Measurements from ENCODE around the gene PDZD7.

PDZD7 gene

DNA sequence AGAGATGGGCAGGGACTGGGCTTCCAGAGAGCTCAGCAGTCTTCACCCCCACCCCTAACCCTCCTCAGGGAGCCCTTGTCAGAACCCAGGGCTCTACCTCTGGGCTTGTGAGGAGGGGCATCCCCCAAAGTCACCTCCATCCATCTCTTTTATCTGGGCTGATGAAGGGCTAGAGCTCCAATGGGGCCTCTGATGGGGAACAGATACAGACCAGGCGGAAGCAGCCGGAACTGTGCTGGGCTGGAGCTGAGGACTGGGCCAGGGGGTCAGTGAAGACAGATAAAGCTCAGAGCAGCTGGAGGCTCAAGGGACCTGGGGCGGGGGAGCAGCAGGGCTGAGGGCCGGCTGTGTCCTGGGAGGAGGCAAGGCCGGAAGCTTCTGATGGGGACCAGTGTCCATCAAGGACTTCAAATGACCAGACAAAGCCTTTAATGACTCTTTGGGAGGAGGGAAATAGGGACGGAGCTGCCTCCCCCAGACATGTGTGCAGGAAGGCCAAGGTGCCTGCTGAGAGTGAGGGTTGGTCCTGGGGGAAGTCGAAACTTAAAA lies 41.0 kb upstream of the PDZD7 start:
- H3K4me2 ChIP-seq (ENCODE audit: low read depth, low read length): no peak overlapping the region
- H3K27me3 ChIP-seq (replicated peaks; ENCODE audit: insufficient read depth, low read length): no peaks in the 10 kb centered on the region
- TF ChIP-seq EZH2 (optimal IDR thresholded peaks at IDR 0.05; ENCODE audit: low read depth, low read length) (no peak), EZH2phosphoT487 (IDR thresholded peaks at IDR 0.05; ENCODE audit: low read length) (no peak)
- TF ChIP-seq, protein P1, sequence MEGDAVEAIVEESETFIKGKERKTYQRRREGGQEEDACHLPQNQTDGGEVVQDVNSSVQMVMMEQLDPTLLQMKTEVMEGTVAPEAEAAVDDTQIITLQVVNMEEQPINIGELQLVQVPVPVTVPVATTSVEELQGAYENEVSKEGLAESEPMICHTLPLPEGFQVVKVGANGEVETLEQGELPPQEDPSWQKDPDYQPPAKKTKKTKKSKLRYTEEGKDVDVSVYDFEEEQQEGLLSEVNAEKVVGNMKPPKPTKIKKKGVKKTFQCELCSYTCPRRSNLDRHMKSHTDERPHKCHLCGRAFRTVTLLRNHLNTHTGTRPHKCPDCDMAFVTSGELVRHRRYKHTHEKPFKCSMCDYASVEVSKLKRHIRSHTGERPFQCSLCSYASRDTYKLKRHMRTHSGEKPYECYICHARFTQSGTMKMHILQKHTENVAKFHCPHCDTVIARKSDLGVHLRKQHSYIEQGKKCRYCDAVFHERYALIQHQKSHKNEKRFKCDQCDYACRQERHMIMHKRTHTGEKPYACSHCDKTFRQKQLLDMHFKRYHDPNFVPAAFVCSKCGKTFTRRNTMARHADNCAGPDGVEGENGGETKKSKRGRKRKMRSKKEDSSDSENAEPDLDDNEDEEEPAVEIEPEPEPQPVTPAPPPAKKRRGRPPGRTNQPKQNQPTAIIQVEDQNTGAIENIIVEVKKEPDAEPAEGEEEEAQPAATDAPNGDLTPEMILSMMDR (IDR thresholded peaks at IDR 0.05; ENCODE audit: low read length): no peak
- no peaks in the 10 kb centered on the region for H3K36me3 ChIP-seq (replicated peaks; ENCODE audit: insufficient read depth, low read length)
- no peaks in the 10 kb centered on the region for H3K9me3 ChIP-seq (replicated peaks; ENCODE audit: insufficient read depth, low read length)
- peaks cover 23% of the 10 kb centered on the region for H3K4me1 ChIP-seq (ENCODE audit: low read length)
- peaks cover 6% of the 10 kb centered on the region; the same call in 1 of the 2 replicates for H3F3A ChIP-seq (ENCODE audit: insufficient read depth, low read length)
- no peaks in the 10 kb centered on the region for H4K20me1 ChIP-seq (ENCODE audit: insufficient read depth, low read length)
- no peak overlapping the region for H3K9ac ChIP-seq (ENCODE audit: low read length)
- no peak overlapping the region for H3K4me3 ChIP-seq (ENCODE audit: low read length)
- no peak for DNase-seq
- H3K79me2 ChIP-seq (ENCODE audit: low read length): no peaks in the 10 kb centered on the region
- no peak overlapping the region for H3K27ac ChIP-seq (ENCODE audit: low read length)
- no peaks in the 10 kb centered on the region for H3K9me2 ChIP-seq (replicated peaks; ENCODE audit: insufficient read depth, low read length)
- H2AFZ ChIP-seq (ENCODE audit: low read length): no peak overlapping the region

DNA sequence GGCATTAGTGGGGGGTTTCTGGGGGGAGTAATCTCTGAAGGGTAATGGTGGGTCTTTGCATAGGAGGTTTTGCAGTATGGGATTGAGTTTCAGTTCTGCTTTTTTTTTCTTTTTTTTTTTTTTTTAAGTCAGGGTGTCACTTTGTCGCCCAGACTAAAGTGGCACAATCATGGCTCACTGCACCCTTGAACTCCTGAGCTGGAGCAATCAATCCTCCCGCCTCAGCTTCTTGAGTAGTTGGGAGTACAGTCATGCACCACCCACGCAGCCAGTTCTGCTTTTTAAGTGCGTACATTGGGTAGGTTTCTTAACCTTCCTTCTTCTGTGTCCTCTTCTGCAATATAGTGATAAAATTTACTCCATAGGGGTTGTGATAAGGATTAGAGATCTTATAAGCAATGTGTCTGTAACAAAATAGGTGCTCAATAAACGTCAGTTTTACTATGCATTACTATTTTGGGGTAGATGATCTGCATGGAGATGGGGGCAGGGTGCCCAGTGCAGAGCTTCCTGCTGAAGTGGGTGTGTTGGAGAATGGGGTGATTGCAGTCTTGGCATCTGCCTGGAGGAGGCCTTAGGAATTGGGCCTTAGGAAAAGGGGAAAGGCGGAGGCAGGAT lies 40.4 kb upstream of the PDZD7 start:
- peaks cover 23% of the 10 kb centered on the region for H3K4me1 ChIP-seq (ENCODE audit: low read length)
- H3K27ac ChIP-seq (ENCODE audit: low read length): no peak overlapping the region

DNA sequence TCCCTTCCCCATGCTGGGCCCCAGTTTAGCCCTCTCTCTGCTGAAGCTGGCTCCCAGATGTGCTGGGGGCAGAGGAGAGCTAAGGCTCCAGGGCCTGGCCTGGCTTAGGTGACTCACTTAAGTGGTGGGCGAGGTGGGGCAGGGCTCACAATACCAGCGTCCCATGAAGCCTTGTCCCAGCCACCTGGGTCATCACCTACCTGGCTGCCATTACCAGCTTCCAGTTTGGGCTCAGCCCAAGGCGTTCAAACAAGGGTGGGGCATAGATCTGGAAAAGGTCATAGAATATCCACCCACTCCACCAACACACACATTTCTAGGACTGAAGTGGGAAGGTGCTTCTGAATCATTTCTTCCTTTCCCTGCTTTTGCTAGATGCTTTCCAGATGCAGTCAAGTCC lies 39.2 kb upstream of the PDZD7 start:
- Histone ChIP-seq H3K9ac (ENCODE audit: low read length) (no peak overlapping the region), H3K4me2 (ENCODE audit: low read depth, low read length) (no peak overlapping the region), H4K20me1 (ENCODE audit: insufficient read depth, low read length) (no peaks in the 10 kb centered on the region), H3F3A (ENCODE audit: insufficient read depth, low read length) (peaks cover 6% of the 10 kb centered on the region; the same call in 1 of the 2 replicates), H3K27ac (ENCODE audit: low read length) (no peak overlapping the region), H3K27me3 (replicated peaks; ENCODE audit: insufficient read depth, low read length) (no peaks in the 10 kb centered on the region), H3K79me2 (ENCODE audit: low read length) (no peaks in the 10 kb centered on the region), H3K9me2 (replicated peaks; ENCODE audit: insufficient read depth, low read length) (no peaks in the 10 kb centered on the region), H3K36me3 (replicated peaks; ENCODE audit: insufficient read depth, low read length) (no peaks in the 10 kb centered on the region), H3K4me3 (ENCODE audit: low read length) (no peak overlapping the region), H3K4me1 (ENCODE audit: low read length) (peaks cover 20% of the 10 kb centered on the region), H3K9me3 (replicated peaks; ENCODE audit: insufficient read depth, low read length) (no peaks in the 10 kb centered on the region), H2AFZ (ENCODE audit: low read length) (no peak overlapping the region)
- no peak for TF ChIP-seq EZH2 (optimal IDR thresholded peaks at IDR 0.05; ENCODE audit: low read depth, low read length)
- DNase-seq: no peak

More for the DNA sequence above, 40.4 kb upstream of the PDZD7 start:
- Histone ChIP-seq H4K20me1 (ENCODE audit: insufficient read depth, low read length) (no peaks in the 10 kb centered on the region), H3K4me2 (ENCODE audit: low read depth, low read length) (no peak overlapping the region), H3K27me3 (replicated peaks; ENCODE audit: insufficient read depth, low read length) (no peaks in the 10 kb centered on the region), H3K9ac (ENCODE audit: low read length) (no peak overlapping the region), H2AFZ (ENCODE audit: low read length) (no peak overlapping the region), H3K9me2 (replicated peaks; ENCODE audit: insufficient read depth, low read length) (no peaks in the 10 kb centered on the region), H3K9me3 (replicated peaks; ENCODE audit: insufficient read depth, low read length) (no peaks in the 10 kb centered on the region), H3F3A (ENCODE audit: insufficient read depth, low read length) (peaks cover 6% of the 10 kb centered on the region; the same call in 1 of the 2 replicates), H3K36me3 (replicated peaks; ENCODE audit: insufficient read depth, low read length) (no peaks in the 10 kb centered on the region), H3K79me2 (ENCODE audit: low read length) (no peaks in the 10 kb centered on the region), H3K4me3 (ENCODE audit: low read length) (no peak overlapping the region)
- no peak for TF ChIP-seq EZH2 (optimal IDR thresholded peaks at IDR 0.05; ENCODE audit: low read depth, low read length)
- TF ChIP-seq EZH2phosphoT487 (IDR thresholded peaks at IDR 0.05; ENCODE audit: low read length): no peak
- TF ChIP-seq, protein P1 (IDR thresholded peaks at IDR 0.05; ENCODE audit: low read length): no peak
- DNase-seq: peak; percentile 21

DNA sequence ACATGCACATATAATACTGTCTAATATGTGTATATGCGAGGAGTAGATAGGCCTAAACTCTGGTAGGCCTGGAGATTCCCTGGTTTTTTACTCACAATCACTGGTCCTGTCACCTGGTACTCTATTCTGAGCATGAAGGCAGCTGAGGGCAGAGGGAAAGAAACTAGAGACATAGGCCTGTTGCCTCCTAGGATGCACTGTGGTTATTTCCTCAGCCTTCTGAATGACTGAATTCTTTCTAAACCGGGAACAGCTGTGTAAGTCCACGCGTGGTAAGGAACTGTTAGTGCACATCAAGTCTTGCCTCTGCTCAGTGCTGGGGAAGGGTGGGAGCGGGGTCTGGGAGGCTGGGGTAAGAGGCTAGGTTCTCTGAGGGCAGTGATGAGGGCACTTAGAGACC lies 38.5 kb upstream of the PDZD7 start:
- DNase-seq: no peak
- peaks cover 19% of the 10 kb centered on the region for H3K4me1 ChIP-seq (ENCODE audit: low read length)
- no peak overlapping the region for H3K4me3 ChIP-seq (ENCODE audit: low read length)
- no peaks in the 10 kb centered on the region for H3K79me2 ChIP-seq (ENCODE audit: low read length)
- no peak overlapping the region for H3K4me2 ChIP-seq (ENCODE audit: low read depth, low read length)
- H3K9me2 ChIP-seq (replicated peaks; ENCODE audit: insufficient read depth, low read length): no peaks in the 10 kb centered on the region
- no peak overlapping the region for H3K9ac ChIP-seq (ENCODE audit: low read length)
- H3K36me3 ChIP-seq (replicated peaks; ENCODE audit: insufficient read depth, low read length): no peaks in the 10 kb centered on the region
- H3F3A ChIP-seq (ENCODE audit: insufficient read depth, low read length): peaks cover 6% of the 10 kb centered on the region; the same call in 1 of the 2 replicates
- no peaks in the 10 kb centered on the region for H4K20me1 ChIP-seq (ENCODE audit: insufficient read depth, low read length)
- TF ChIP-seq, protein P1 (IDR thresholded peaks at IDR 0.05; ENCODE audit: low read length): no peak
- TF ChIP-seq EZH2 (optimal IDR thresholded peaks at IDR 0.05; ENCODE audit: low read depth, low read length) (no peak), EZH2phosphoT487 (IDR thresholded peaks at IDR 0.05; ENCODE audit: low read length) (no peak)
- H3K27ac ChIP-seq (ENCODE audit: low read length): no peak overlapping the region
- H3K27me3 ChIP-seq (replicated peaks; ENCODE audit: insufficient read depth, low read length): no peaks in the 10 kb centered on the region
- no peaks in the 10 kb centered on the region for H3K9me3 ChIP-seq (replicated peaks; ENCODE audit: insufficient read depth, low read length)
- H2AFZ ChIP-seq (ENCODE audit: low read length): no peak overlapping the region
